GM21515 (cell line): ENCODE data around the gene KIF6.

Source experiments
- ATAC-seq: cut with Tn5 transposase; IDR thresholded peaks from one replicate; pipeline ENCODE4 v1.9.1; 2021; ENCODE audit not compliant: unreplicated experiment

KIF6 gene

DNA sequence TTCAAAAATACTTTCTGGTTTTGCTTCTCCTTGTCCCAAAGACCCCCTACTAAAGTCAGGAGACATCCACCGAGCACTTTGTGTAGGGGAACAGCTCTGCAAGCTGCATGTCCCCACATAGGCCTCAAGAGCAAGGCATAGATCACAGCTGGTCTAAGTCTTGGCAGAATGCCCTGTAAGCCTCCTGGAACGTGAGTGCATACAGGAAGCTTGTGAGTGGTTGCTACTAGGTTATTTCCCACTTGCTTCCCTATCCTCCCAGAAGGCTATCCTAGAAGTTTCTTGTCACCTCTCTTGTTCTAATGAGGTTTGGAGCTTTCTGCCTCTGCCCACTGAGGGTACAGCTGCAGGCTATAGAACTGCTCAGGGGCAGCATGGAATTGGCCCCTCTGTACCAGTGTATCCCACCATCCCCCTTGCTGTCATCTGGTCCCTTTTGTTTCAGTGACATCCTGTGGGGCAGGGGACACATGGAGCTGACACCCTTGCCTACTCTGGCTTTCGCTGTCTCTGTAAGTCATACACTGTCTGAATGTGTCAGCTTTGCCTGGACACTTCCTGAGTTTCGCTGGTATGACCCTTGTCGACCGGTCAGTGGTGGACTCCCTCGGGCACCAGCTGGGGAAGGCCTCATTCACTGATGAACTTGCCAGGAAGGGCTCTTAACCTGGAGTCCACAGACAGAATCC lies 367.1 kb downstream of the KIF6 start:
- no peak for ATAC-seq

DNA sequence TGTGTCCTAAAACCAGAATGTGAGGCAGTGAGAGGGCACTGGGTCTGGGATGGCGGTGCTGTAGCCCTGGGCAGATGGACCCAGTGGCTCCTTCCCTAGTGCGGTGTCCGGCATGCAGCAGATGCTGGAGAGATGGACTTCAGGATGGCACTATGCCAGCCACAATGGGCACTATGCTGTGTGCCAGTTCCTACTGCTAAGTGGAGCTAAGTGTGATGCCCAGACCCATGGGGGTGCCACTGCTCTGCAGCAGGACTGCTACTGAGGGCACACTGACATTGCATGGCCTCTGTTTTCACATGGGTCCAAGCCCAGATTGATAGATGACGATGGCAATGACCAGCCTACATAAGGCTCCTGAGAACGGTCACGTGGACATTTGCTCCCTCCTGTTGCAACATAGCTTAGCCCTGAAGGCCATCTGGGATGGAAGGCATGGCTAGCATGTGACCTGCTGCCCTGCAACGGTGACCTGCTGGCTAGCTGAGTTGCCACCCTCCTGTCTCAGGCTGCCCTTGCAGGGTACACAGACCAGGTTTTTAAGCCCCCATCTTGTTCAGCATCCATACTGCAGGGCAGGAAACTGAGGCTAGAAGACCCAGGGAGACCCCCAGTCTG lies 371.4 kb downstream of the KIF6 start:
- no peak for ATAC-seq

DNA sequence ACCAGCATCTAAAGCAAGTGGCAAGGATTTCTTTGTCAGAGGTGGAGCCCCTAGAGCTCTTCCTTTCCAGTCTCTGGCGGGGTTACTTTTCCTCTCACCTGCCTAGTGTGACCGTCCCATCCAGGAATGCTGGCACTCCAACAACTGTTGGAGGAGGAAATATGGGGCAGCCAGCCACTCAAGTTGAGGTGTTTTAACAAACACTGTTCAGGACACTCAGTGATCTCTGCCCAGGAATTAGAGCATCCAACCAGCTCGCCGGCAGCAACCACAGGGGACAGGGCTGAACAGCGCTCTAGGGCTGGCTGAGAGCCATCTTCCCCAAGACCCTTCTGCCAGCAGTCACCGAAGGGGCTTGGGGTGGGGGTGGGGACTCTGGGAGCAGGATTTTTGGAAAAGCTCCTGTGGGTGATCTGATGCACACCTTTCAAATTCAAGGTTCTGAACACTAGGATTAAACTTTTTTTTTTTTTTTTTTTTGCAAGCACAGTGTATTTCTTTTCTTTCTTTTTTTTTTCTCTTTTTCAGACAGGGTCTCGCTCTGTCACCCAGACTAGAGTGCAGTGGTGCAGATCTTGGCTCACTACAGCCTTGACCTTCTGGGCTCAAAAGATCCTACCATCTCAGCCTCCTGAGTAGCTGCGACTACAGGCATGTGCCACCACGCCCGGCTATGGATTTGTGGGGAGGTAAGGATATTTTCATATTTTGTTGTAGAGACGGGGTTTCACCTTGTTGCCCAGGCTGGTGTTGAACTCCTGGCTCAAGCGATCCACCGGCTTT lies 374.3 kb downstream of the KIF6 start:
- no peak for ATAC-seq

DNA sequence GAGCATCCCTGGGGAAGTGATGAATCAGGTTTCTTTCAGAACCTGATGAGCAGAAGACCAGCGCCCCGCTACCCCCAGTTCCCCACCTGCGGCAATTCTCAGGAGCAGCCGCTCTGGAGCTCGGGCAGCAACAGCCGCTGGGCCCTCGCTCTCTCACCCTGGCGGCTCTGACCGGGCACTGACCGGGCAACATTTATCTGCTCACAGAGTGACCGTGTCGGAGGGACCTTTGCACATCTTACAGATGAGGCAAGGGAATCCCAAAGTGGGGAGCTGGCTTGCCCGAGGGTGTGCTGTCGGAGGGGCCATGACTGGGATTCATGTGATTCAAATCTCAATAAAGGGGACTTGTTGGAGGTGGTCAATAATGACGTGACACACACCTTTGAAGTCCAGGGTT lies 376.5 kb downstream of the KIF6 start:
- ATAC-seq = no peak

DNA sequence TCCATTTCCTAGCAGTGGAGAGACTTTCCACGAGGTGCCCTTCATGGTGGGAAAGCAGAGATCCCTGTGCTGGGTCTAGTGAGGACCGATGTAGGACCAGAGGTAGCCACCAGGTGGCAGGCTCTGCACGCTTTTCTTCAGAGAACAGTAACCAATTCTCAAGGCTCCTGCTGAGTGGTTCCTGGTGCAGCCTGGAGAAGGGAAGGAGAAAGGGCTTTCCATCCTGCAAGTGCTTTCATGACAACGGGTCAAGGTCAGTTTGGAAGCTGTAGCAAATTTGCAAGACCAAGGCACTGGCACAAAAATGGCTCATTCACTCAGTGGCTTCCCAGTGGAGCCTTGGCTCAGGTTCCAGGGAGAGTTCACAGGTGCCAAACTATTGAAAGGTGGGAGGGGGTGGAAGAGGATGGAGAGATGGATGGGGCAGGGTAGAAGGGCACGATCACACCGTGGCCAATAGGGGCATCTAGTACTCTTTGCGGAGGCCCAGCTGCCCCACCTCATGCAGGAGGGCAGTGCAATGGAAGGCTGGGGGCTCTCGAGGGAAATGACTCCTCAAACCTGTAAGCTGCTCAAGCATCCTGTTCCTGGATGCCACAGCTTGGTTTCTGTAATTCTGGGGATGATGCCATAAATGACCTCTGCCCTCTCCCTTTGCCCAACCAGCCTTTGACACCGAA lies 377.2 kb downstream of the KIF6 start:
- ATAC-seq = peak; percentile 51

DNA sequence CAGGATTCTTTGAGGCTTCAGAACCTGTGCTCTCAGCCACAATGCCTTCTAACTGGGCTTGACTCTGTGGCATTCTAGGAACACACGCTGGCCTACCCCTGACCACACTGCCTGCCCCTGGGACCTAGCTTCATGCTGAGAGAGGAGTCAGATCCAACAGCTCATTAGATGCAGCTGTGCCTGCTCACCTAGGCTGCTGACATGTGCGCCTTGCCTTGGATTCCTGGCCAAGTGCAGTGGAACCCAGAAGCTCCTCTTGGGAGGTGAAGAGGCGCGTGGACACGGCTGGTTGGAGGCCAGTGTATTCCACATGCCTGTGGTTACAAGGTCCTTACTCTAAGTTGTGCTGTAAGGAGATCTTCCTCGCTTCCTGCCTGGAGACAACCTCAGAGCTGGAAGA lies 378.0 kb downstream of the KIF6 start:
- no peak for ATAC-seq

DNA sequence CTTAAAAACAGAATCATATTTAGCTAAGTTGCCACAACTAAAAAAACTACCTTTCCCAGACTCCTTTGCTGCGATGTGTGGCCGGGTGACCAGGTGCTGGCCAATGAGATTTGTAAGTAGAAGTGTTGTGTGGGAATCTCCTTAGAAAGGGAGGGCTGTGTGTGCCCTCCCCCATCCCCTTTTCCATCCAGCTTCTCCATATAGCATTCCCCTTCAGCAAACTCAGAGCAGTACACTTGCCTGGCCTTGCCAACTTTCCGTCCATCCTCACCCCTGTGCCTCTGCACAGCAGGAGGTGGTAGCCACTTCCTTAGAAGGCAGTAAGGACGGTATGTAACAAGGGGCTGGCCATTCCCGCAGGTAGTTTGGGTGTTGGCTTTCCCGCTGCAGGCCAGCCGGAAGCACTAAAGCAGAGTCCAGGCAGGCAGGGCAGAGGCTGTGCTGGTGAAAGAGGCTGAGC lies 380.4 kb downstream of the KIF6 start:
- ATAC-seq = no peak

DNA sequence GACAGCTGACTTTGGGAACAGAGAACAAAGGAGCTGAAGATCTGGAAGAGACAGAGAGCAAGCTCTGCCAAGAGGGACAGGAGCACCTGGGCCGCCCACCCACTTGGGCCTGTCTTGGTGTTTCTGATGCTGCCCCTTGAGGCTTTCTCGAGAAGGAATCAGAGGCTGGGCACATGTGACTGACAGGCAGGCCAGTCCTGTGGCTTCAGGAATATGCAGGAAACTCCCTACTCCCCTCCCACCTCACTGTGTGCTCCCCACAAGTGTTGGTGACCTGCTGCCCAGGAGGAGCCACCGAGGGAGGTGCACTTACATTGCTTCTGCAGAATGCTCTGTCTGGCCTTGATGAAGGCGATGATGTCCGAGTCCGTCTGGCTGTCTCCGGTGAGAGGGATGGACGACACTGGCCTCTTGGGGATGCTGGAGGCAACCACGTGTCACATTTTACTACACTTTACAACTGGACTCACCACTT lies 381.8 kb downstream of the KIF6 start:
- ATAC-seq = no peak

DNA sequence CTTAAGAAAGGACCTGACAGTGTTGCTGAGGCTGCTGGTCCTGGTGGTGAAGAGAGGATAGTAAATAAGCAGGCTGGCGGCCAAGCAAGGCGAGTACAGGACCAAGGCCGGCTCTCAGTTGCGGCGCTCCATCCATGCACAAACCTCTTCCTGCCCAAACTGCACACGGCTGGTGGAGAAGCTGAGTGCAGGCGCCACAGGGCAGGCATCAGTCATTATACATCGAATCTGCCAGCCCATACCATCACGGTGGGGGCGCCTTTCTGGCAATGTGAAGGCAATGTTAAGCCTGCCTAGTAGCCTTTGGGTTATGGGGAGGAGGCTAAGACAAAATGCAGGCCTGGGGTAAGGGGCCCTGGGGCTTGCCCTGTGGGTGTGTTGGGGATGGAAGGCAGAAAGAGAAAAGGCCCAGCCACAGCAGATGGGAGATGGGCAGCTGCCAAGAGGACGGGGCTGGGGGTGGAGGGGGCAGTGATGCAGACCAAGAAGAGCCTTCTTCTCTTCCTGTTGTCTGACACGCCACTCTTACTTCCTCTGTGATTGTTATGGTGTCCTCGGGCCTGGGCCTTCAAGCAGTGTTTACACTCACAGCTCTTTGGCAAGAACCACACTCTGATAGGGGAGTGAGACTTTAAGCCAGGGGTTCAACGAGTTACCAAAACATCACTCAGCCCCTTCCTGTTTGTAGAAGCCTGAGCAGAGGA lies 382.4 kb downstream of the KIF6 start:
- ATAC-seq = no peak

DNA sequence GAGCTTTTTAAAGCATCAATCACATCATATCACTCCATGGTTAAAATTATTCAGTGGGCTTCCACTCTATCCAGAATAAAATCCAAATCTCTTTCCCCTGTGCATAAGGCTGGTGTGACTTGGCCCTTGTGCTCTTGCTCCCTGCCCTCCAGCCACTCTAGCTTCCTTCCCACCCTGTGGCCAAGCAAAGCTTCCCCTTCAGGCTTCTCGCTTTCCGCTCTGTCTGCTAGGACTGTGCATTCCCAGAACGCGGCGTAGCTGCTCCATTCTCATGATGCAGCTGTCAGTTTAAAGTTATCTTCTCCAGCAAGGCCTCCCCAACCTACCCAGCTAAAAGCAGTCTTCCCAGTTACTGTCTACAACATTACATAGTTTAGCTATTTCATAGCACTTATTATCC lies 383.3 kb downstream of the KIF6 start:
- no peak for ATAC-seq

DNA sequence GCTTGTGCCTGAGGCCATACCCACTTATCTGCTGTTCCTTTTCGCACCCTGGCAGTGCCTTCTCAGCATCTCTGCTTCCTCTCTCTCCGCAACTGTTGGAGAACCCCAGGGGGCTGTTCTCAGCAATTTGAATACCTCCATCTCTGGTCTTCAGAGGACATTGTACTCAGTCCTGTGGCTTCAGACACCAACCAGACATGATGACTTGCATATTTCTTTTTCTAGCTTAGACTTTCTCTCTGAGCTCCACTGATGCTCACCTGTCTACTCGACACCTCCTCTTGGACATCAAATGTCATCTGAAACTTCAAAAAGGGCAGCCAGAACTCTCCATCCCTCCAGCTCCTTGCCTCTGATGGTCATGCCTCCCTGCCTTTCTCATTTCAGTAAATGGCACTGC lies 383.9 kb downstream of the KIF6 start:
- ATAC-seq = no peak

DNA sequence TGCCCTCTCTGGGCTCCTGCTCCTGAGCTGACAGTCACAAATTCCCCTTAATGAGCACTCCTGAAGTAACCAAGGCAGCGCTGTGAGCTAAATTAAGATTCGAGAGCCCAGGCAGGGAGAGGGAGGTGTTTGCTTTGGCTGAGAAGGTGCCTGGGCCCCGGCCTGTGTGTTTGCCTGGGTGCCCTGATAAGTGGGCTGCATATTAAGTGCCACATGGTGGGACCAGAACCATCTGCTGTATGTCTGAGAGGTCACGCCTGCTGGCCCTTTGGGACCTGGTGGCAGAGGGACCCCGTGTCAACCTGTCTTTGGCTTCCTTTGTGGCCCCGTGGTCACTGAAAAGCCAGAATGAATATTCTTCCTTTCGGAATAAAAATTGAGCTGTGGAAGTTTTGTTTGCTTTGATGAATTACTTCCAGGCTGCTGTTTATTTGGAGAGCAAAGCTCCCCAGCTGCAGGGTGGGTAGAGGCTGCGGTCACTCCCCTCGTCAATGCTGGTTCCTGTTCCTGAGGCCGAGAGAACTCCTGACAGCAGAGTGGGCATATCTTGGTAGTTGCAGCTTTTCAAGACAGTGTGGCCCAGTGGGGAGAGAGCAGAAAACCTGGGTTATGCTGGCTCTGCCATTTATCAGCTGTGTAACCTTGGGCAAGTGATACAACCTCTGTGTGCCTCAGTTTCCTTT lies 385.2 kb downstream of the KIF6 start:
- no peak for ATAC-seq

DNA sequence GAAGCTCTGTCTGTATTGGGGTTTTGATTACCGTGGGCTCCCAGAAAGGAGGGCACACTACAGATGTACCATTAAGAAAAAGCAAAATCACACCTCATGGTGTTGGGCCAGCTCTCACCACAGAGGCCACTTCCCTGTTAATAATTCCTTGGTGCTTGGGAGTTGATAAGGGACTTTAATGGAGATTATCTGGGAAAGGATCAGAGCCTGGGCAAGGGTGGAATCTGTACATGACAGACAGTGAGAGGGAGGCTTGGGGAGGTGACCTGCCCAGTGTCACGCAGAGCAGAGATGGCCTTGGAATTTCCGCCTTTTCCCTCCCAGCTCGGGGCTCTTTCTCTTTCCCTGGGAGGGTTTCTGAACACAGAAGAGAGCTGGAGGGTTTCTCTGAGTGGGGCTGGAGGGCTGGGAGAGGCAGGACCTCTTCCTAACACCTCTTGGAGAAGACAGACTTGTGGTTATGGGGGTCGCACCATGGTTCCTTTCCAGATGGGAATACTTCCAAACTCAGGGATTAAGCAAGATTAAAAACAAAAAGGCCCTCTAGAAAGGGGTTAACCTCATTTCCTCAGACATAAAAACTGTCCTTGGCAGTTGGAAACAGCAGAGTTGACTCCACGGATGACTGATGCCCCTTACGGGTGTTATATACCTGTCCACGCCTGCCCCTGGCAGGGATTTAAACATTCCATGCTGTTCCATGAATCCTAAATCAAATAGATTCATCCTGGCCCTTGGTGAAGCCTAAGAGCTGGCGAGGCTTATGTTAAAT lies 385.9 kb downstream of the KIF6 start:
- ATAC-seq = no peak

DNA sequence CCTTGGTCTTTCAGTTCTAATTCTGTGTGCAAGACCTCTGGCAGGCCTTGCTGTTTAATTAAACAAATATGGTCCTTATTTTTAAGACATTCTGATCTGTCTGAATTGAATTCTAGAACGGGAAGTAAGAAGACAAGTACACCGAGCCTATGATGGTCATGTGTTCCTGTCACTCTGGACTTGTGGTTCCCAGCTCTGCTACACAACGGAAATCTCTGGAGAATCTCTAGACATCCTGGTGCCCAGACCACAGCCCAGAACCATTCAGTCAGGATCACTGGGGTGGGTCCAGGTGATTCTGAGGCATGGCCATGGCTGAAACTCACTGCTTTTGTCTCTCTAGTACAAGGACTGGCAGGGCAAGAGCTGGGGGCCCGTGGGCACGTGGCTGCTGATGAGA lies 386.8 kb downstream of the KIF6 start:
- ATAC-seq = no peak

DNA sequence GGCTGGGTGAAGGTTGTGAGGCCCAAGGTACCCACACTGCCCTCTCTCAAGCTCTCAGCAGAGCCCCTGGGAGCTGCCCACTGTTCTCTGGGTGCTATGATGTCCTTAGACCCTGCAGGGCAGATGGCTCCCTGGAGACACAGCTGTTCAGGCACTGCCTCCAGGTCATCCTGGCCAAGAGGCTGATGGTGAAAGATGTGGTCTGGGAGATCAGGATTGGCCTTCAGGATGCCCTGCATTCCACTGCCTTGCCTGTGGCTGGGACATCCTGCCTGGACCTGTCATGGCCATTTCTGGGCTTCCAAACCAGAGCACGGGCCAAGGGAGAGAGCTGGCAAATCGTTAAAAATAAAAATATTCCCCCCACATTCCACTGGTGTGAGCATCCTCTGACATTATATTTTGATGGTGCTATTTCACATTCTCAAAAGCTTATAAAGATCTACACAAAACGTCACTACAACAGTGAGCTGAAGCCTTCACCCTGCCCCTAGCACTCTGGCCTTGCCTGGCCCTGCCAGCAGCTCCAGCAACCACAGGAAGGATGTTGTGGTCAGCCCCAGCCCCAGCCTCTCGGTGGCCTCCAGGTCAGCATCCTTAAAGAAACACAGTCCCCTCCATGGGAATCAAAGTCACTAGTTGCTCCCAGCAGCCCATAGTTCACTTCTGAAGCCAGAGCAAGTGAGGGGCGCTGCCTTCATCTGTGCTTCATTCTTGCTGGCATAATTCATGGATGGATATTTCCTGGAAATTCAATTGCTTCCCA lies 389.2 kb downstream of the KIF6 start:
- ATAC-seq = no peak

DNA sequence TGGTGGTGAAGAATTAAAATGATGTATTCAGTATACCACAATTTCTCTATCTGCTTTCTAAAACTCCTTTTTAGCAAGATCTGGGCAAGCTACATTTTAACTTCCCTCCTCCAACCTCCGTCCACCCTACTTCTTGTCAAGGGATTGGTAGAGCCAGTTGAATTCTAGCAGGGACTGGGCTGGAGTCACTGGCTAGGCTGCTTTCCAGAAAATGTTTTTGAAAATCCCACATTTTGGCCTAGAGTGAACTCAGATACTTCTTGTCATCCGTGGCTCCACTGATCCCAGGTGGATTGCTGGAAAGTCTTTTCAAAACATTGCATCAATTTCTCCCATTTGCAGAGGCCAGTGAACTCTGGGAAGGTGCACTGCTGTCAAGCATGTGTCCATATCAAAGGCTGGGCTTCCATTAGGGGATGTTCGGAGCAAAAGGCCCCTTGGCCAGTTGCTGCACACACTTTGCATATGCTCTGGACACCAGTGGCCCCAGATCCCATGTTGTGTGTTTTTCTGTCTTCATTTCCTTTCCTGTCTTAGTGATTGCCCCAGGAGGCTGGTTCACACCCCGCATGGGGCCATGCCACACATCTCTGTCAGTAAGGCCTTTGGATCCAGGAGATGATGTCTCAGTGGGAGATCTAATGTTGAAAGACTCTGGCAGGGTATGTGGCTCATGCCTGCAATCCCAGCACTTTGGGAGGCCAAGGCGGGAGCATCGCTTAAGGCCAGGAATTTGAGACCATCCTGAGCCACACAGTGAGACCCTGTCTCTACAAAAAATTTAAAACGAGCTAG lies 391.4 kb downstream of the KIF6 start:
- ATAC-seq = no peak

DNA sequence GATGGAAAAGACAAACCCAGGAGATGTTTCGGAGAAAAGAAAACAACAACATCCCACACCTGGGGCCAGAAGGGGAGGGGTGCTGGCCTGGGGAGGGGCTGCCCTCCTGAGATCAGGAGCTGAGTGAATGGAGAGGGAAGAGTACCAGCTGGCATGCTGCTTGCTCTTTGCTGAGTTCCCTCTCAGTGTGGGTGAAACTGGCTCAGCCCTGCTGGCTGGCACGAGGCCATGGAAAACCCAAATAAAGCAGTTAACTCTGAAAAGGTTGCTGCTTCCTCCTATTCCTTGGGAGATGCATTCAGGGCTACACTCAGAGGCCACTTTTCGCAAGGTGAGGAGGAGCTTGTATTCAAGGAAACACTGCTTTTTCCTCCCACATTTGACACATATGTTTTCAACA lies 394.7 kb downstream of the KIF6 start:
- ATAC-seq = no peak

DNA sequence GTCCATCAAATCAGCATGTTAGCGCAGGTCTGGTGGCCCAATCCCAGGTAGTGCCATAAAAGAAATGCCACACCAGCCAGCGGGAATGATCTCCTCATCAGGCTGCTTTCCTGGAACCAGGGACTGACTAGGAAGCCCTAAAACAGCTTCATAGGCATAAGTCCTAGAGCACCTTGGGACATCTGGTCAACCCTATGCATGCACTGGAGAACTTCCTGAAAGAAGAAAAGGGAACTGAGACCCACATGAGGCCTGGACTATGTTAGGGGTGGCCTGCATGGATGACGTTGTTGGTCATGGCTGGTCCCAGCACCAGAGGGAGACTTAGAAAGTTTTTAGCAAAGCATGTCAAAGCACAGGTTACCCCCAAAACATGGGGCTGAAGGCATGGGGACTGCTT lies 395.2 kb downstream of the KIF6 start:
- no peak for ATAC-seq
